HepG2 (cell line): ENCODE measurements around the gene ZBTB7A. TPM values are rescaled to one million over a fixed set of nuclear protein-coding genes. Genes with fewer than 3 reads are reported as not detected.

Source experiments
- ATF3 ChIP-seq: sonication (generic); formaldehyde crosslinking; IDR thresholded peaks from 2 replicates; pipeline ENCODE4 v1.4.0; 2020; ENCODE audit warnings: missing genetic modification reagents
- BCL3 ChIP-seq: sonication (generic); formaldehyde crosslinking; IDR thresholded peaks from 2 replicates; pipeline ENCODE4 v1.5.1; 2020; ENCODE audit warnings: mild to moderate bottlenecking, missing genetic modification reagents, moderate library complexity
- EP300 ChIP-seq, 3 experiments: sonication (generic) in 1 of 3; formaldehyde crosslinking in 1 of 3; IDR thresholded peaks; 2 replicates each; pipeline versions ENCODE4 v1.5.1 to v1.6.1; 2011 to 2020; ENCODE audit warnings: low read depth in 2 of 3, low read length in 2 of 3, borderline replicate concordance in 1 of 3, improper control_type of control experiment in 1 of 3, mild to moderate bottlenecking in 1 of 3, missing genetic modification reagents in 1 of 3, moderate library complexity in 1 of 3
- GATAD2A ChIP-seq: IDR thresholded peaks from 2 replicates; pipeline ENCODE4 v1.6.1; 2016
- GLI4 ChIP-seq: sonication (generic); formaldehyde crosslinking; IDR thresholded peaks from 2 replicates; pipeline ENCODE4 v1.5.1; 2020; ENCODE audit warnings: missing genetic modification reagents, mild to moderate bottlenecking, moderate library complexity, borderline replicate concordance
- HOXA5 ChIP-seq: sonication (generic); formaldehyde crosslinking; IDR thresholded peaks from 2 replicates; pipeline ENCODE4 v1.4.0; 2020; ENCODE audit warnings: missing genetic modification reagents
- KMT2A ChIP-seq: sonication (generic); formaldehyde crosslinking; IDR thresholded peaks from 2 replicates; pipeline ENCODE4 v1.4.0; 2020; ENCODE audit warnings: missing genetic modification reagents
- MED13 ChIP-seq: sonication (generic); formaldehyde crosslinking; IDR thresholded peaks from 2 replicates; pipeline ENCODE4 v1.5.0; 2020; ENCODE audit warnings: missing genetic modification reagents
- MIER3 ChIP-seq: IDR thresholded peaks from 2 replicates; pipeline ENCODE4 v1.6.1; 2016; ENCODE audit warnings: missing compliant biosample characterization, borderline replicate concordance
- MTA3 ChIP-seq: sonication (generic); formaldehyde crosslinking; IDR thresholded peaks from 2 replicates; pipeline ENCODE4 v1.4.0; 2020; ENCODE audit warnings: missing genetic modification reagents
- MXD3 ChIP-seq: IDR thresholded peaks from 2 replicates; pipeline ENCODE4 v1.6.1; 2016; ENCODE audit warnings: mild to moderate bottlenecking, missing biosample characterization, missing genetic modification reagents
- NBN ChIP-seq: fragments of 450-650 bp; conservative IDR thresholded peaks from 2 replicates; pipeline ENCODE4 v1.6.1; 2017
- NFIC ChIP-seq: IDR thresholded peaks from 2 replicates; pipeline ENCODE4 v1.6.1; 2012; ENCODE audit warnings: mild to moderate bottlenecking, low read length, inconsistent platforms
- RELA ChIP-seq: sonication (generic); formaldehyde crosslinking; IDR thresholded peaks from 2 replicates; pipeline ENCODE4 v1.4.0; 2020; ENCODE audit warnings: missing genetic modification reagents
- SETDB1 ChIP-seq: sonication (generic); formaldehyde crosslinking; IDR thresholded peaks from 2 replicates; pipeline ENCODE4 v1.5.1; 2020; ENCODE audit warnings: missing genetic modification reagents, mild to moderate bottlenecking, borderline replicate concordance
- SNRNP70 ChIP-seq: fragments of 200-400 bp; formaldehyde crosslinking; IDR thresholded peaks from 2 replicates; pipeline ENCODE4 v1.6.1; 2017; ENCODE audit warnings: mild to moderate bottlenecking, low read depth, low read length, moderate library complexity
- SP1 ChIP-seq, 2 experiments: fragments of 450-650 bp in 1 of 2; sonication (generic) in 1 of 2; formaldehyde crosslinking in 1 of 2; IDR thresholded peaks; 2 replicates each; pipeline versions ENCODE4 v1.4.0 to v1.6.1; 2016 to 2020; ENCODE audit warnings: missing genetic modification reagents in 1 of 2
- YY1 ChIP-seq: IDR thresholded peaks from 2 replicates; pipeline ENCODE4 v1.6.1; 2011; ENCODE audit warnings: low read length, low read depth, moderate library complexity, mild to moderate bottlenecking; ENCODE audit not compliant: insufficient read depth, insufficient replicate concordance
- ZFP62 ChIP-seq: sonication (generic); formaldehyde crosslinking; IDR thresholded peaks from 2 replicates; pipeline ENCODE4 v1.4.0; 2020; ENCODE audit warnings: missing genetic modification reagents
- ZNF20 ChIP-seq: sonication (generic); formaldehyde crosslinking; IDR thresholded peaks from 2 replicates; pipeline ENCODE4 v1.4.0; 2020; ENCODE audit warnings: mild to moderate bottlenecking, moderate library complexity, missing genetic modification reagents
- ZNF343 ChIP-seq: sonication (generic); formaldehyde crosslinking; IDR thresholded peaks from 2 replicates; pipeline ENCODE4 v1.4.0; 2020; ENCODE audit warnings: mild to moderate bottlenecking, missing genetic modification reagents
- ZNF484 ChIP-seq: sonication (generic); formaldehyde crosslinking; IDR thresholded peaks from 2 replicates; pipeline ENCODE4 v1.5.1; 2020; ENCODE audit warnings: mild to moderate bottlenecking, low read depth, missing genetic modification reagents, borderline replicate concordance
- ZNF652 ChIP-seq: IDR thresholded peaks from 2 replicates; pipeline ENCODE4 v1.6.1; 2016; ENCODE audit warnings: low read depth, borderline replicate concordance
- ZNF841 ChIP-seq: sonication (generic); formaldehyde crosslinking; IDR thresholded peaks from 2 replicates; pipeline ENCODE4 v1.8.1; 2023; ENCODE audit warnings: missing genetic modification reagents, borderline replicate concordance
- ZSCAN21 ChIP-seq: sonication (generic); formaldehyde crosslinking; IDR thresholded peaks from 2 replicates; pipeline ENCODE4 v1.8.0; 2022; ENCODE audit warnings: mild to moderate bottlenecking, missing genetic modification reagents, moderate library complexity, borderline replicate concordance
- ZSCAN30 ChIP-seq: sonication (generic); formaldehyde crosslinking; IDR thresholded peaks from 2 replicates; pipeline ENCODE4 v1.5.0; 2020; ENCODE audit warnings: mild to moderate bottlenecking, missing genetic modification reagents
- polyA plus RNA-seq, 8 experiments: library from polyadenylated mRNA; depleted of rRNA in 3 of 8; stranded (reverse) in 7 of 8; unstranded in 1 of 8; fragments of >200 nt; fragmentation: Illumina TruSeq in 4 of 8; extraction: Trizol in 4 of 8; gene quantifications; 2 replicates each; pipeline versions ENCODE4 v1.2.1 to v1.2.3, GENCODE V29; 2011 to 2016; ENCODE audit warnings: low read depth in 4 of 8, missing spikeins in 1 of 8, mixed read lengths in 1 of 8; ENCODE audit not compliant: insufficient read depth in 1 of 8
- total RNA-seq, 5 experiments: library from RNA; depleted of rRNA; stranded (reverse); fragments of >200 nt; fragmentation: Illumina TruSeq; extraction: Trizol; gene quantifications; 2 replicates each; pipeline ENCODE4 v1.2.3, GENCODE V29; 2016; ENCODE audit warnings: low read depth in 1 of 5
- TF ChIP-seq, protein P1 (sequence below): sonication (generic); formaldehyde crosslinking; IDR thresholded peaks from 2 replicates; pipeline ENCODE4 v1.4.0; 2020; ENCODE audit warnings: missing genetic modification reagents
- TF ChIP-seq, protein P2 (sequence below): sonication (generic); formaldehyde crosslinking; IDR thresholded peaks from 2 replicates; pipeline ENCODE4 v1.4.0; 2020; ENCODE audit warnings: mild to moderate bottlenecking, low read depth, missing genetic modification reagents

Gene ZBTB7A
- total and polyA plus RNA-seq, 2 of the 13 experiments (the other 11 are each of a cell fraction or from before 2014, with no cell fraction given), result 3.6 to 4.0 TPM

GRCh38 chr19:4064496-4065260, 2.0 kb downstream of the ZBTB7A start (continued):
- TF ChIP-seq NBN (no peak), SNRNP70 (no peak), KMT2A (no peak), ZNF20 (CRISPR knock-in tag) (no peak), SP1 (IDR thresholded peaks at IDR 0.05) (no peak), SP1 (CRISPR knock-in tag; IDR thresholded peaks at IDR 0.05) (no peak), EP300 (IDR thresholded peaks at IDR 0.05; ENCODE audit: low read depth in 2 of 2, low read length in 2 of 2) (no peak), EP300 (CRISPR knock-in tag; IDR thresholded peaks at IDR 0.05; ENCODE audit: borderline replicate concordance) (no peak), MED13 (CRISPR knock-in tag) (no peak), RELA (no peak), GATAD2A (CRISPR knock-in tag) (no peak), ZFP62 (no peak), ATF3 (peak; percentile 24; the same call in 1 of the 2 replicates), ZNF652 (CRISPR knock-in tag) (no peak), SETDB1 (no peak), ZNF841 (CRISPR knock-in tag) (no peak), ZNF343 (CRISPR knock-in tag) (no peak), MIER3 (CRISPR knock-in tag) (no peak), GLI4 (CRISPR knock-in tag) (0 out of 2 replicates have a peak, but pooled peaks have one; percentile 39), BCL3 (0 out of 2 replicates have a peak, but pooled peaks have one; percentile 58), ZSCAN21 (CRISPR knock-in tag) (peak; percentile 27; the same call in 1 of the 2 replicates), HOXA5 (CRISPR knock-in tag) (no peak), ZNF484 (no peak), YY1 (no peak), NFIC (no peak), ZSCAN30 (CRISPR knock-in tag) (no peak), MTA3 (CRISPR knock-in tag) (no peak), MXD3 (CRISPR knock-in tag) (peak; percentile 69; the same call in 1 of the 2 replicates)
- TF ChIP-seq, protein P1, sequence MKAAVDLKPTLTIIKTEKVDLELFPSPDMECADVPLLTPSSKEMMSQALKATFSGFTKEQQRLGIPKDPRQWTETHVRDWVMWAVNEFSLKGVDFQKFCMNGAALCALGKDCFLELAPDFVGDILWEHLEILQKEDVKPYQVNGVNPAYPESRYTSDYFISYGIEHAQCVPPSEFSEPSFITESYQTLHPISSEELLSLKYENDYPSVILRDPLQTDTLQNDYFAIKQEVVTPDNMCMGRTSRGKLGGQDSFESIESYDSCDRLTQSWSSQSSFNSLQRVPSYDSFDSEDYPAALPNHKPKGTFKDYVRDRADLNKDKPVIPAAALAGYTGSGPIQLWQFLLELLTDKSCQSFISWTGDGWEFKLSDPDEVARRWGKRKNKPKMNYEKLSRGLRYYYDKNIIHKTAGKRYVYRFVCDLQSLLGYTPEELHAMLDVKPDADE (CRISPR knock-in tag), result no peak
- TF ChIP-seq, protein P2, sequence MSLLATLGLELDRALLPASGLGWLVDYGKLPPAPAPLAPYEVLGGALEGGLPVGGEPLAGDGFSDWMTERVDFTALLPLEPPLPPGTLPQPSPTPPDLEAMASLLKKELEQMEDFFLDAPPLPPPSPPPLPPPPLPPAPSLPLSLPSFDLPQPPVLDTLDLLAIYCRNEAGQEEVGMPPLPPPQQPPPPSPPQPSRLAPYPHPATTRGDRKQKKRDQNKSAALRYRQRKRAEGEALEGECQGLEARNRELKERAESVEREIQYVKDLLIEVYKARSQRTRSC (CRISPR knock-in tag), result peak; percentile 33; the same call in 1 of the 2 replicates
